Right lobe of liver (tissue), 4 donors: ENCODE measurements around the gene CACNG1.

Experiments
- CTCF ChIP-seq, 4 donors: fragments of 200-600 bp in 3 of 4; fragments of 450-650 bp in 1 of 4; IDR thresholded peaks; one replicate each; pipeline versions ENCODE4 v1.5.1 to v1.8.0; 2016 to 2022; ENCODE audit warnings: antibody characterized with exemption in 4 of 4, mild to moderate bottlenecking in 2 of 4
- POLR2A ChIP-seq: fragments of 450-650 bp; IDR thresholded peaks from one replicate; pipeline ENCODE4 v1.6.1; 2017; ENCODE audit warnings: antibody characterized with exemption, mild to moderate bottlenecking
- donor health status: DM: no; HTN: no; CAD: no.
- donor health status: DM: no; HTN: no; CAD: no.
- donor health status: DM: no; HTN: yes; CAD: no.

DNA sequence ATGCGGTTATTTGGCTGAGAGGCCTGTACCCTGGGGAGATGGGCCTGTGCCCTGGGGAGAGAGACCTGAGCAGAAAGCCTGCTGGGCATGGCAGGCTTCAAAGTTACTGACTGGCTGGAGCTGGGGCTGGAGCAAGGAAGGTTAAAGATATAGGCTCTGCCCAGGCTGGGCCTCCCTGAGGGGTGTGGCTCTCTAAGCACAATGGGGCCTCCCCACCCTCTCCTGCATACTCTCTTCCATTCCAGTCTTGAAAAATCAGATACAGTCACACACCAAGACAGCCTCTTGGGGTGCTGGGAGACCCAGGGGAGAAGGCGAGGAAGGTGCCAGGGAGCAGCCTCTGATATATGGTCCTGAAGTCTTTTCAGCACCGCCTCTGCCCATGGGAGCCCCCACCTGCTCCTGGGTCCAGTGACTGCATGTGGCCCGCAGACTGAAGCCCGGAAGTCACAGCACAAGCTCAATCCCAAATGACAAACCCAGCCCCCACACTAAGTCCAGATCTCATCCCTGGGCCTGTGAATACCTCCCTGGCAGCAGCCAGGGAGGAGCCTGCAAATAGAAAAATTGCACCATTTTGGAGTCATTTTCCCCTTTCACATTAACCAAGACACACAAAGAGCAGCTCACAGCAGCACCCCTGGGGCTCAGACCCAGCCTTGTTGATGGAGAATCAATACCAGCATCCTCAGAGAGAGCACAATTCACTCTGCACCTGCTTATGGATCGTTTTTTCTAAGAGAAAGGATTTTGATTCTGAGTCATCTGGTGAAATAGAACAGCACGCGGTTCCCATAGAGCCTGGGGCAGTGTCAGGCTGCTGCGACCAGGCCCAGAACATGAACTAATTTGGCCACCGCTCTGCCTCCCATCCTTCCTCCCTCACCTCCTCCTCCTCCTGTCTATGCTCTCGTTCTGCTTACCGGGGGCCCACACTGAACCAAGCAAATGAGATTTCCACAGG is 25.6 kb upstream of the CACNG1 start:
- TF ChIP-seq CTCF (IDR thresholded peaks at IDR 0.05) = no peak
- no peak for TF ChIP-seq POLR2A
